Measurements from ENCODE around the gene AKNA.

DNA sequence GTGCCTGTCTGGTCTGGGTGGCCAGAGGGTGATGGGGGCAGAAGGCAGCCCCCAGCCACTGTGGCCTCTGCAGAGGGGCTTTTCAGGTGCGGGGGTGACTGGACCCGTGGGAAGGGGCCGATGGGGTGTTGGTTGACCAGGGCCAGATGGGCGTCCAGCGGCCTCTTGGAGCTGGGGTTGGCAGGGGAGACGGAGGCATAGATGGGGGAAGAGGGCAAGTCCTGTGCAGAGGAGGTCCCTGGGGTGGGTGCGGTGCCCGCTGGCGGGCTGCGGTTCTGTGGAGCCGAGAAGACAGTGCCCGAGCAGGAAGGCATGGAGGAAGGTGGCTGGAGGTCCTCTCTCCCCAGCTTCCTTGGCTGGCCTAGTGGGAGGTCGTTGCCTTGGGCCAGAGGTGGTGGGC is 18.7 kb upstream of the AKNA start:
- TF ChIP-seq, protein P1, sequence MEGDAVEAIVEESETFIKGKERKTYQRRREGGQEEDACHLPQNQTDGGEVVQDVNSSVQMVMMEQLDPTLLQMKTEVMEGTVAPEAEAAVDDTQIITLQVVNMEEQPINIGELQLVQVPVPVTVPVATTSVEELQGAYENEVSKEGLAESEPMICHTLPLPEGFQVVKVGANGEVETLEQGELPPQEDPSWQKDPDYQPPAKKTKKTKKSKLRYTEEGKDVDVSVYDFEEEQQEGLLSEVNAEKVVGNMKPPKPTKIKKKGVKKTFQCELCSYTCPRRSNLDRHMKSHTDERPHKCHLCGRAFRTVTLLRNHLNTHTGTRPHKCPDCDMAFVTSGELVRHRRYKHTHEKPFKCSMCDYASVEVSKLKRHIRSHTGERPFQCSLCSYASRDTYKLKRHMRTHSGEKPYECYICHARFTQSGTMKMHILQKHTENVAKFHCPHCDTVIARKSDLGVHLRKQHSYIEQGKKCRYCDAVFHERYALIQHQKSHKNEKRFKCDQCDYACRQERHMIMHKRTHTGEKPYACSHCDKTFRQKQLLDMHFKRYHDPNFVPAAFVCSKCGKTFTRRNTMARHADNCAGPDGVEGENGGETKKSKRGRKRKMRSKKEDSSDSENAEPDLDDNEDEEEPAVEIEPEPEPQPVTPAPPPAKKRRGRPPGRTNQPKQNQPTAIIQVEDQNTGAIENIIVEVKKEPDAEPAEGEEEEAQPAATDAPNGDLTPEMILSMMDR (IDR thresholded peaks at IDR 0.05) = no peak
- no peak for TF ChIP-seq POLR2A (IDR thresholded peaks at IDR 0.05)
